Spleen (tissue), 11 donors: ENCODE measurements around the gene HSCB. TPM values are rescaled to one million over a fixed set of nuclear protein-coding genes. Genes with fewer than 3 reads are reported as not detected.

Experiments used
- DNase-seq: peaks from one replicate; pipeline ENCODE4 v3.0.0-alpha.2; 2020
- H3K27ac ChIP-seq, 8 donors: fragments of 200-600 bp; sonication (generic) in 7 of 8; 1 replicate in 4 of 8; 2 replicates in 4 of 8; pipeline versions ENCODE4 v1.5.0 to v1.8.0; 2016 to 2021; ENCODE audit warnings: inconsistent platforms in 4 of 8, mild to moderate bottlenecking in 4 of 8, moderate library complexity in 1 of 8
- H3K27me3 ChIP-seq, 7 donors: fragments of 200-600 bp; sonication (generic) in 6 of 7; replicated peaks in 1 of 7; 1 replicate in 4 of 7; 2 replicates in 3 of 7; pipeline versions ENCODE4 v1.5.0 to v1.8.0; 2016 to 2021; ENCODE audit warnings: inconsistent platforms in 3 of 7, mild to moderate bottlenecking in 1 of 7
- H3K36me3 ChIP-seq, 6 donors: fragments of 200-600 bp; sonication (generic) in 5 of 6; 1 replicate in 4 of 6; 2 replicates in 2 of 6; pipeline versions ENCODE4 v1.5.0 to v1.8.0; 2016 to 2021; ENCODE audit warnings: inconsistent platforms in 2 of 6
- H3K4me1 ChIP-seq, 6 donors: fragments of 200-600 bp; sonication (generic) in 5 of 6; 1 replicate in 3 of 6; 2 replicates in 3 of 6; pipeline versions ENCODE4 v1.5.0 to v1.8.0; 2016 to 2021; ENCODE audit warnings: inconsistent platforms in 3 of 6
- H3K4me3 ChIP-seq, 8 donors: fragments of 200-600 bp; sonication (generic) in 7 of 8; 1 replicate in 4 of 8; 2 replicates in 4 of 8; pipeline versions ENCODE4 v1.5.0 to v1.8.0; 2016 to 2021; ENCODE audit warnings: inconsistent platforms in 4 of 8, mild to moderate bottlenecking in 4 of 8, moderate library complexity in 2 of 8
- H3K9me3 ChIP-seq, 8 donors: fragments of 200-600 bp; sonication (generic) in 7 of 8; 1 replicate in 4 of 8; 2 replicates in 4 of 8; pipeline versions ENCODE4 v1.5.0 to v1.8.0; 2016 to 2021; ENCODE audit warnings: inconsistent platforms in 4 of 8
- CTCF ChIP-seq, 11 experiments: fragments of 200-600 bp in 7 of 11; fragments of 450-650 bp in 4 of 11; sonication (generic) in 4 of 11; IDR thresholded peaks in 8 of 11; conservative IDR thresholded peaks in 3 of 11; 1 replicate in 7 of 11; 2 replicates in 4 of 11; pipeline versions ENCODE4 v1.4.0 to v1.8.0; 2016 to 2021; ENCODE audit warnings: antibody characterized with exemption in 11 of 11, inconsistent platforms in 4 of 11, mild to moderate bottlenecking in 1 of 11
- POLR2A ChIP-seq, 3 donors: fragments of 450-650 bp; IDR thresholded peaks; one replicate each; pipeline ENCODE4 v1.5.1; 2017; ENCODE audit warnings: antibody characterized with exemption in 3 of 3, mild to moderate bottlenecking in 1 of 3
- POLR2AphosphoS5 ChIP-seq, 3 donors: sonication (generic); formaldehyde crosslinking; IDR thresholded peaks; one replicate each; pipeline ENCODE4 v1.5.1; 2017; ENCODE audit warnings: antibody characterized with exemption in 3 of 3
- WGBS, 5 donors: extraction: QIAGEN DNeasy Blood & Tissue Kit in 3 of 5; methylation state at CpG; one replicate each; pipeline versions ENCODE4 v1.1.5 to v1.1.7; 2013 to 2018; 5-methylcytosine and 5-hydroxymethylcytosine counted together
- intact Hi-C: fragments of 100-400 bp; cut with DNase I; formaldehyde crosslinking; loops from one replicate; pipeline ENCODE4 v1.15.0; 2023; ENCODE audit warnings: low total_unique reads
- polyA plus RNA-seq, 3 donors: library from polyadenylated mRNA; stranded (reverse); fragments of 200-250 nt; gene quantifications; one replicate each; pipeline ENCODE4 v1.2.1, GENCODE V29; 2013
- total RNA-seq, 7 donors: library from RNA; depleted of rRNA in 3 of 7; stranded (reverse); fragments of >200 nt in 3 of 7; fragmentation: NEBNext Ultra II Directional in 4 of 7; extraction: Animal tissue kit (Norgen Biotek cat#: 25700) in 4 of 7; gene quantifications; one replicate each; pipeline versions ENCODE4 v1.1.0 to v1.2.1, GENCODE V29; 2016 to 2021
- donor health status: healthy with polysubstance abuse.
- donor health status: DM: no; HTN: no; CAD: no; lungs with moderate emphysema.
- donor health status: DM: no; HTN: no; CAD: no.
- donor health status: Bipolar disorder and iron deficiency.
- donor health status: healthy.
- donor health status: DM: no; HTN: no; CAD: no.
- donor health status: DM: yes; HTN: yes; CAD: no.

The HSCB gene
- total and polyA plus RNA-seq, 10 donors, result 13.5 to 26.6 (median 19.0) TPM

DNA sequence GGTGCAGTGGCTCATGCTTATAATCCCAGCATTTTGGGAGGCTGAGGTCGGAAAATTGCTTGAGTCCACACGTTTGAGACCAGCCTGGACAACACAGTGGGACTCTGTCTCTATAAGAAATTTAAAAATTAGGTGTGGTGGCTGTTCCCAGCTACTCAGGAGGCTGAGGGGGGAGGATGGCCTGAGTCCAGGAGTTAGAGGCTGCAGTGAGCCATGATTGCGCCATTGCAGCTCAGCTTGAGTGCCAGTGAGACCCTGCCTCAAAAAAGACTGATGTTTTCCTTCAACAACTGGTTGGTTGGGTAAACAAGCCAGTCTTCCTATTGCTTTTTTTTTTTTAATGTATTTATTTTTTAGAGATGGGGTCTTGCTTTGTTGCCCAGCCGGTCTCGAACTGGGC, 49.3 kb downstream of the HSCB start:
- H3K36me3 ChIP-seq, result peaks cover 0 to 77% (median 51%) of the 10 kb centered on the region in 6 donors
- no peaks in the 10 kb centered on the region for H3K9me3 ChIP-seq
- peak; percentile 15 for DNase-seq
- H3K4me1 ChIP-seq, result peaks cover 21 to 73% (median 57%) of the 10 kb centered on the region in 6 donors
- intact Hi-C loops, result no loop called here
- H3K4me3 ChIP-seq, result no peak overlapping the region
- 92 to 97% (median 94%) methylated on average over 5 of the region's 5 CpGs for WGBS, 5 donors
- TF ChIP-seq CTCF (IDR thresholded peaks at IDR 0.05 in 8 of 11, conservative IDR thresholded peaks at IDR 0.05 in 3 of 11) (no peak), POLR2AphosphoS5 (IDR thresholded peaks at IDR 0.05) (no peak), POLR2A (IDR thresholded peaks at IDR 0.05) (no peak)
- H3K27ac ChIP-seq, result peak overlapping the region in 6 of 8 donors; percentile 13 to 80 (median 49)
- H3K27me3 ChIP-seq, result no peaks in the 10 kb centered on the region

- Histone ChIP-seq H3K27me3 (no peaks in the 10 kb centered on the region), H3K27ac (peak overlapping the region in 7 of 8 donors; percentile 3 to 80 (median 45)), H3K4me1 (peaks cover 25 to 81% (median 65%) of the 10 kb centered on the region in 6 donors), H3K9me3 (no peaks in the 10 kb centered on the region), H3K4me3 (no peak overlapping the region), H3K36me3 (peaks cover 0 to 77% (median 53%) of the 10 kb centered on the region in 6 donors)
- no peak for DNase-seq
- TF ChIP-seq POLR2A (IDR thresholded peaks at IDR 0.05) (no peak), POLR2AphosphoS5 (IDR thresholded peaks at IDR 0.05) (no peak), CTCF (IDR thresholded peaks at IDR 0.05 in 8 of 11, conservative IDR thresholded peaks at IDR 0.05 in 3 of 11) (no peak)
- intact Hi-C loops, result no loop called here
- 25 to 58% (median 42%) methylated on average over 3 of the region's 3 CpGs for WGBS, 5 donors
These were observed 50.1 kb downstream of the HSCB start for GRCh38 chr22:28791841-28792490.

- TF ChIP-seq POLR2AphosphoS5 (IDR thresholded peaks at IDR 0.05) (peak in 2 of 3 donors; percentile 36 to 49), POLR2A (IDR thresholded peaks at IDR 0.05) (no peak)
- H3K4me3 ChIP-seq, result no peak overlapping the region
- DNase-seq, result peak; percentile 49
- intact Hi-C loops, result no loop called here
- no peaks in the 10 kb centered on the region for H3K9me3 ChIP-seq
- H3K4me1 ChIP-seq, result peaks cover 32 to 89% (median 73%) of the 10 kb centered on the region in 6 donors
- H3K27me3 ChIP-seq, result no peaks in the 10 kb centered on the region
- WGBS, 5 donors, result 70 to 76% (median 72%) methylated on average over 15 of the region's 15 CpGs
- H3K27ac ChIP-seq, result peak overlapping the region in 7 of 8 donors; percentile 3 to 80 (median 45)
- H3K36me3 ChIP-seq, result peaks cover 0 to 77% (median 50%) of the 10 kb centered on the region in 6 donors
These were observed 50.9 kb downstream of the HSCB start for GRCh38 chr22:28792491-28793383.

DNA sequence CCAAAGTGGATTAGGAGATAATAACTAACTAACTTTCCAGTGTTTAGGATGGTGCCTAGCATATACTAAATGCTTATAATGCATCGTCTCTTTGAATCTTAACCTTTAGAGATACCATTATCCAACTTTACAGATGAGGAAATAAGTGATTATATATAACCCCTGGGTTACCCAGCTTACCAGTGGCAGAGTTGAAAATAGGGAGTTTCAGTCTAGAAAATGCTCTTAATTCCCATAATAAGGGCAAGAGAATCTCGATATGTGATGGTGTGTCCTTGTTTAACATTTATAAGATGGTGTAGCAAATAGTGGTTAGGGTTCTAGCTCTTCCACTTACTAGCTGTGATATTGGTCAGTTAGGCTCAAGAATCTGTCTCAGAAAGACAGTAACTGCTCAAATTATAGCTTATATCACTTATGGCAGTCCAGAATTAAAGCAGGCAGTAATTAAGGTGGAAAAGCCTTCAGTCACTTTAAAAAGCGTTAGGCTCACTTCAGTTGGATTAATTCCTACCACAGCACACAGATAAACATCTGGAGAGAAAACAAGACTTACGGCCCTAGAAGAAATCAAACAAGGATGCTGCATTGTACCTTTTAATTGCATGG, 52.2 kb downstream of the HSCB start:
- Histone ChIP-seq H3K27ac (peak overlapping the region in 2 of 8 donors; percentile 8 to 26), H3K36me3 (peaks cover 0 to 76% (median 49%) of the 10 kb centered on the region in 6 donors)
- intact Hi-C loops, result no loop called here

More for the DNA sequence above, 52.2 kb downstream of the HSCB start:
- no peaks in the 10 kb centered on the region for H3K27me3 ChIP-seq
- H3K4me1 ChIP-seq, result peaks cover 38 to 95% (median 86%) of the 10 kb centered on the region in 6 donors
- no peaks in the 10 kb centered on the region for H3K9me3 ChIP-seq
- TF ChIP-seq POLR2AphosphoS5 (IDR thresholded peaks at IDR 0.05) (peak in 1 of 3 donors; percentile 2), POLR2A (IDR thresholded peaks at IDR 0.05) (no peak), CTCF (IDR thresholded peaks at IDR 0.05 in 8 of 11, conservative IDR thresholded peaks at IDR 0.05 in 3 of 11) (no peak)
- H3K4me3 ChIP-seq, result no peak overlapping the region
- DNase-seq, result no peak
- 78 to 87% (median 80%) methylated on average over 4 of the region's 4 CpGs for WGBS, 5 donors
